Lower leg skin (tissue), 4 donors: ENCODE measurements around the gene CCDC9B. TPM values are rescaled to one million over a fixed set of nuclear protein-coding genes. Genes with fewer than 3 reads are reported as not detected.

ENCODE experiments used
- DNase-seq, 2 donors: peaks; one replicate each; pipeline ENCODE4 v3.0.0-alpha.2; 2019; ENCODE audit warnings: low spot score in 2 of 2
- H3K4me3 ChIP-seq: fragments of 200-600 bp; sonication (generic); 2 replicates; pipeline ENCODE4 v1.5.1; 2017; ENCODE audit warnings: mild to moderate bottlenecking, low read depth; ENCODE audit not compliant: poor library complexity, severe bottlenecking
- CTCF ChIP-seq, 3 donors: fragments of 450-650 bp; IDR thresholded peaks; one replicate each; pipeline ENCODE4 v1.5.1; 2016; ENCODE audit warnings: antibody characterized with exemption in 3 of 3, mild to moderate bottlenecking in 3 of 3, moderate library complexity in 2 of 3
- POLR2A ChIP-seq, 2 donors: fragments of 450-650 bp; IDR thresholded peaks; one replicate each; pipeline ENCODE4 v1.6.1; 2016 to 2017; ENCODE audit warnings: antibody characterized with exemption in 2 of 2, mild to moderate bottlenecking in 1 of 2, moderate library complexity in 1 of 2
- WGBS, 2 donors: methylation state at CpG; one replicate each; pipeline ENCODE4 v1.1.5; 2018; 5-methylcytosine and 5-hydroxymethylcytosine counted together
- intact Hi-C: fragments of 100-400 bp; cut with DNase I; formaldehyde crosslinking; loops from one replicate; pipeline ENCODE4 v1.15.0; 2023; ENCODE audit warnings: low total_unique reads
- total RNA-seq, 4 donors: library from RNA; depleted of rRNA; stranded (reverse); fragments of >200 nt; gene quantifications; one replicate each; pipeline ENCODE4 v1.1.0, GENCODE V29; 2016

Gene CCDC9B
- total RNA-seq, 4 donors from 2014 or later: 17.4 to 28.6 (median 24.7) TPM

DNA sequence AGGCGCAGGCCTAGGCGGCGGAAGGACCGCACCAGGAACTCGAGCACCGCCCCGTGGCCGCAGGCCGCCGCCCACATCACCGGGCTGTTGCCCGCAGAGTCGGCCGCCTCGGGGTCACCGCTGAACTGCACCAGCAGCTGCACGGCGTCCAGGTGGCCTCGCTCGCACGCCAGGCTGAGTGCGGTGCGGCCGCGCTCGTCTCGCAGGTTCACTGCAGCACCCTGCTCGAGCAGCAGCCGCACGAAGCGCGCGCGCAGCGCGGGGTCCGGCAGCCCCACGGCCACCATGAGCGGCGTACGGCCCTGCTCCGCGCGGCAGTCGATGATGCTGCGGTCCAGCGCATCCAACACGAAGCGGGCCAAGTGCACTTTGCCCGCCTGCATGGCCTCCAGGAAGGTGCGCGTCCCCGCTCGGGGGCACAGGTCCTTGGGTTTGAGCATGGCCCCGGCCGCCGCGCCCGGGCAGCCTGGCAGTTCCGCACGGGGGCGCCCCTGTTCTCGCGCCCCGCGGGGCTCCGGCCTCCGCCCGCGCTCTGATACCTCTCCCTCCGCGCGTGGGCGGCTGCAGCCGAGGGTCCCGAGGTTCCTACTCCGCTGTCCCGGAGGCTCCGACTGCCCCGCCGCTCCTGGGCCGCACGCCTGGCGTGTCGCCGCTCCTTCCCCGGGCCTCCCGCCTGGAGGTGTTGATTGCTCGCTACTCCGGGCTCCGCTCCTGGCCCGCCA, 58.4 kb downstream of the CCDC9B start:
- intact Hi-C loops: loop anchor here (5.0 to 10.0 kb wide), 2 partner anchors 82 to 140 kb away; no protein-coding TSS in a partner anchor
- TF ChIP-seq POLR2A (IDR thresholded peaks at IDR 0.05): no peak
- no peak for TF ChIP-seq CTCF (IDR thresholded peaks at IDR 0.05)
- WGBS, 2 donors: 0 to 1% methylated on average over 22 to 23 of the region's 92 CpGs
- no peak for DNase-seq
- peak overlapping the region; percentile 12 for H3K4me3 ChIP-seq

- intact Hi-C loops: loop anchor here (5.0 to 10.0 kb wide), 2 partner anchors 83 to 141 kb away; no protein-coding TSS in a partner anchor
- TF ChIP-seq POLR2A (IDR thresholded peaks at IDR 0.05): no peak
- no peak for TF ChIP-seq CTCF (IDR thresholded peaks at IDR 0.05)
- peak overlapping the region; percentile 12 for H3K4me3 ChIP-seq
- 2 to 8% methylated on average over 17 to 20 of the region's 51 CpGs for WGBS, 2 donors
- DNase-seq: no peak
Observed at GRCh38 chr15:40281801-40282146, 59.0 kb downstream of the CCDC9B start.

Other genes starting within 250 kb of the CCDC9B start
- gene BMF, start 232.1 kb downstream of the CCDC9B start, total RNA-seq: 10 to 100 TPM in 1 of 4 donors, 1 to 10 TPM in 3; 2.1 to 11.8 (median 8.4) TPM
- 1 to 10 TPM; 1.3 to 4.5 (median 2.1) TPM for gene BUB1B, start 179.9 kb downstream of the CCDC9B start, total RNA-seq
- 10 to 100 TPM; 48.3 to 83.9 (median 70.4) TPM for gene PAK6, start 101.9 kb downstream of the CCDC9B start, total RNA-seq
- not detected for gene ANKRD63, start 57.9 kb downstream of the CCDC9B start, total RNA-seq
- gene PLCB2, start 33.0 kb downstream of the CCDC9B start, total RNA-seq: 1 to 10 TPM in 3 of 4 donors, under 1 TPM in 1; 0.88 to 4.2 (median 2.3) TPM
- 10 to 100 TPM in 2 of 4 donors, 1 to 10 TPM in 2; 6.8 to 13.8 (median 10.0) TPM for gene INAFM2, start 17.2 kb downstream of the CCDC9B start, total RNA-seq
- gene PHGR1, start 10.1 kb upstream of the CCDC9B start, total RNA-seq: 1 to 10 TPM in 1 of 4 donors, not detected in 3; 3.1 TPM
- under 1 TPM in 3 of 4 donors, not detected in 1; 0.05 to 0.08 (median 0.06) TPM for gene DISP2, start 17.3 kb upstream of the CCDC9B start, total RNA-seq
- gene KNSTRN, start 41.8 kb upstream of the CCDC9B start, total RNA-seq: 10 to 100 TPM in 3 of 4 donors, 1 to 10 TPM in 1; 7.6 to 24.8 (median 13.1) TPM
- 10 to 100 TPM in 3 of 4 donors, 1 to 10 TPM in 1; 5.9 to 21.1 (median 12.6) TPM for gene IVD, start 64.9 kb upstream of the CCDC9B start, total RNA-seq
- gene BAHD1, start 100.0 kb upstream of the CCDC9B start, total RNA-seq: 10 to 100 TPM; 12.8 to 18.5 (median 16.2) TPM
- gene CHST14, start 130.0 kb upstream of the CCDC9B start, total RNA-seq: 1 to 10 TPM; 5.6 to 10.0 (median 8.8) TPM
- 10 to 100 TPM in 3 of 4 donors, 1 to 10 TPM in 1; 9.4 to 30.6 (median 20.6) TPM for gene CCDC32, start 224.1 kb upstream of the CCDC9B start, total RNA-seq
- 10 to 100 TPM in 3 of 4 donors, 1 to 10 TPM in 1; 7.3 to 14.3 (median 12.2) TPM for gene RPUSD2, start 228.4 kb upstream of the CCDC9B start, total RNA-seq